Heart left ventricle (tissue), 16 donors: ENCODE measurements around the gene MTOR. TPM values are rescaled to one million over a fixed set of nuclear protein-coding genes. Genes with fewer than 3 reads are reported as not detected.
A peak's percentile ranks its signal among the peaks of the same experiment; 100 is the strongest.

Source experiments
- ATAC-seq, 4 donors: fragments of 200-7000 bp; cut with Tn5 transposase; one replicate each; pipeline ENCODE4 v1.9.1; 2020 to 2022; ENCODE audit warnings: moderate library complexity in 4 of 4, mild to moderate bottlenecking in 3 of 4, moderate number of reproducible peaks in 1 of 4
- DNase-seq, 5 donors: peaks; one replicate each; pipeline ENCODE4 v3.0.0-alpha.2; 2020
- H3K27ac ChIP-seq, 12 donors: fragments of 200-600 bp; sonication (generic) in 4 of 12; one replicate each; pipeline versions ENCODE4 v1.5.0 to v1.8.0; 2016 to 2022; ENCODE audit warnings: mild to moderate bottlenecking in 2 of 12
- H3K27me3 ChIP-seq, 9 donors: fragments of 200-600 bp; sonication (generic) in 2 of 9; one replicate each; pipeline versions ENCODE4 v1.5.1 to v1.8.0; 2016 to 2022; ENCODE audit warnings: mild to moderate bottlenecking in 3 of 9
- H3K36me3 ChIP-seq, 9 donors: fragments of 200-600 bp; sonication (generic) in 2 of 9; one replicate each; pipeline versions ENCODE4 v1.5.0 to v1.8.0; 2018 to 2022; ENCODE audit warnings: mild to moderate bottlenecking in 2 of 9
- H3K4me1 ChIP-seq, 12 donors: fragments of 200-600 bp; sonication (generic) in 4 of 12; one replicate each; pipeline versions ENCODE4 v1.5.0 to v1.8.0; 2016 to 2022; ENCODE audit warnings: mild to moderate bottlenecking in 3 of 12
- H3K4me3 ChIP-seq, 12 donors: fragments of 200-600 bp; sonication (generic) in 4 of 12; one replicate each; pipeline versions ENCODE4 v1.5.0 to v1.8.0; 2017 to 2022; ENCODE audit warnings: mild to moderate bottlenecking in 9 of 12, moderate library complexity in 4 of 12
- H3K9me3 ChIP-seq, 12 donors: fragments of 200-600 bp; sonication (generic) in 4 of 12; one replicate each; pipeline versions ENCODE4 v1.5.0 to v1.8.0; 2016 to 2022; ENCODE audit warnings: mild to moderate bottlenecking in 1 of 12
- POLR2A ChIP-seq, 2 donors: fragments of 450-650 bp; IDR thresholded peaks; one replicate each; pipeline ENCODE4 v1.6.1; 2017; ENCODE audit warnings: antibody characterized with exemption in 2 of 2, mild to moderate bottlenecking in 2 of 2, moderate library complexity in 2 of 2
- WGBS, 4 donors: extraction: QIAGEN DNeasy Blood & Tissue Kit in 2 of 4; methylation state at CpG; one replicate each; pipeline versions ENCODE4 v1.1.5 to v1.1.7; 2013 to 2018; 5-methylcytosine and 5-hydroxymethylcytosine counted together
- intact Hi-C, 10 donors: fragments of 100-400 bp; cut with DNase I; formaldehyde crosslinking; loops; one replicate each; pipeline versions ENCODE4 v1.11.1 to v1.14.2; 2022
- polyA plus RNA-seq, 2 donors: library from polyadenylated mRNA; stranded (reverse); fragments of 200-250 nt; gene quantifications; one replicate each; pipeline ENCODE4 v1.2.3, GENCODE V29; 2013
- total RNA-seq, 9 donors: library from RNA; depleted of rRNA in 2 of 9; stranded (reverse); fragments of >200 nt in 2 of 9; fragmentation: NEBNext Ultra II Directional in 3 of 9; extraction: Animal tissue kit (Norgen Biotek cat#: 25700) in 3 of 9; gene quantifications; one replicate each; pipeline versions ENCODE4 v1.1.0 to v1.2.4, GENCODE V29; 2016 to 2023
- TF ChIP-seq, protein P1 (sequence below), 12 donors: fragments of 200-600 bp; sonication (generic) in 4 of 12; IDR thresholded peaks; one replicate each; pipeline versions ENCODE4 v1.5.0 to v1.8.0; 2018 to 2022; ENCODE audit warnings: antibody characterized with exemption in 12 of 12, mild to moderate bottlenecking in 5 of 12
- donor health status: ischemic (EF 13 %, LVEDD 7.1; RV severe dilation, severe dysfunction).
- donor health status: healthy with polysubstance abuse.
- donor health status: DM: no; HTN: yes; CAD: no.
- donor health status: DM: no; HTN: no; CAD: no.
- donor health status: ischemic (EF 25% LVEDD 6.9; RV normal size, moderate dysfunction).
- donor health status: ischemic (EF 25% LVEDD 5.7; RV mildly dilated, moderate dysfunction).
- donor health status: healthy.
- donor health status: DM: yes; HTN: yes; CAD: no.
- donor health status: ischemic (EF 35%, LVEDD 5.7; RV mildly dilated, moderate dysfunction).
- donor health status: nonischemic (EF 11% LVEDD 7.7; RV severe dilation, severe dysfunction).
- donor health status: DM: yes; HTN: yes; CAD: no.
- donor health status: PGD.
- donor health status: ischemic (EF 29% LVEDD 5.4; RV normal size, mild dysfunction).
- donor health status: nonischemic (EF 23%, LVEDD 6.1; RV moderate dilation, normal function).

MTOR gene
- total and polyA plus RNA-seq, 11 donors = 17.4 to 43.6 (median 36.7) TPM

DNA sequence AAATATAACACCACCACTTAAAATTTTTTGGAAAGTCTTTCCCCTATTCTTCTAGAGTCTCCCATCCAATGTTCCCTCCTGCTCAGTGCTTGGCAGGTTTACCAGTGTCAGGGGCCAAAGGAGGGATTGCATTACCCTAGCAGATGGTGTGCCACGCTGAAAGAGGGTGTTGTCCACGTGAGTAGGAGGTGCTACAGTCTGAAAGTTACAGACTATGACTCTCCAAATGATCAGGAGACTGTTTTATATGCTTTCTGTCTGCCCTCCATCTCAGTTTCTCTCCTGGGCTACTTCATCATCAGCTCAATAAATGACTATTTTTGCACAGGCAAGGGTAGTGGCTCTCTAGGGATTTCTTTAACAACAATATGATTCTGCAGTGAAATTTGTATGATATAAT, 104.5 kb downstream of the MTOR start:
- Histone ChIP-seq H3K27ac (peak overlapping the region in 10 of 12 donors; percentile 1 to 55 (median 43)), H3K9me3 (no peaks in the 10 kb centered on the region), H3K27me3 (no peaks in the 10 kb centered on the region), H3K4me3 (no peak overlapping the region), H3K36me3 (peaks cover 0 to 62% (median 35%) of the 10 kb centered on the region in 9 donors), H3K4me1 (peaks cover 0 to 30% (median 20%) of the 10 kb centered on the region in 12 donors)
- intact Hi-C loops = no loop called here
- TF ChIP-seq, protein P1, sequence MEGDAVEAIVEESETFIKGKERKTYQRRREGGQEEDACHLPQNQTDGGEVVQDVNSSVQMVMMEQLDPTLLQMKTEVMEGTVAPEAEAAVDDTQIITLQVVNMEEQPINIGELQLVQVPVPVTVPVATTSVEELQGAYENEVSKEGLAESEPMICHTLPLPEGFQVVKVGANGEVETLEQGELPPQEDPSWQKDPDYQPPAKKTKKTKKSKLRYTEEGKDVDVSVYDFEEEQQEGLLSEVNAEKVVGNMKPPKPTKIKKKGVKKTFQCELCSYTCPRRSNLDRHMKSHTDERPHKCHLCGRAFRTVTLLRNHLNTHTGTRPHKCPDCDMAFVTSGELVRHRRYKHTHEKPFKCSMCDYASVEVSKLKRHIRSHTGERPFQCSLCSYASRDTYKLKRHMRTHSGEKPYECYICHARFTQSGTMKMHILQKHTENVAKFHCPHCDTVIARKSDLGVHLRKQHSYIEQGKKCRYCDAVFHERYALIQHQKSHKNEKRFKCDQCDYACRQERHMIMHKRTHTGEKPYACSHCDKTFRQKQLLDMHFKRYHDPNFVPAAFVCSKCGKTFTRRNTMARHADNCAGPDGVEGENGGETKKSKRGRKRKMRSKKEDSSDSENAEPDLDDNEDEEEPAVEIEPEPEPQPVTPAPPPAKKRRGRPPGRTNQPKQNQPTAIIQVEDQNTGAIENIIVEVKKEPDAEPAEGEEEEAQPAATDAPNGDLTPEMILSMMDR (IDR thresholded peaks at IDR 0.05) = no peak
- ATAC-seq (peak; percentile 67 to 91 (median 84)), DNase-seq (peak in 4 of 5 donors; percentile 21 to 64 (median 36))
- 14 to 23% (median 19%) methylated on average over 2 of the region's 2 CpGs for WGBS, 4 donors

DNA sequence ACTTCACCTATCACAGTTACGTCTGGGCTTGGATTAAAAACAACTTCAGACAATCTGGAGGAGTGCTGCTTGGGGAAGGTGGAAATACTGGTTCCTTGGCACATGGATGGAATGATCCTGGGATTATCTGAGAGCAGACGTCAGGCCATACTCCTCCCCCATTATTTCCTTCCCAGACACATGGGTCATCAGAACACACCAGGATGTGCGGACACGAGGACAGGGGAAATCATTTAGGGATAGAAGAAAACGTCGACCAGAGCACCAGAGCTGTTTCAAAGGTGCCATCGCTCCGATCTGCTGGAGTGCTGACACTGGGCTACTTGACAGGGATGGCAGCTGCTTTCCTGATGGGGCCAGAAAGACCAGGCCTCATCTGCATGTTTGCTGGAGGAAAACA, 105.0 kb downstream of the MTOR start:
- peaks cover 0 to 35% (median 22%) of the 10 kb centered on the region in 12 donors for H3K4me1 ChIP-seq
- H3K36me3 ChIP-seq = peaks cover 0 to 65% (median 37%) of the 10 kb centered on the region in 9 donors
- H3K4me3 ChIP-seq = no peak overlapping the region
- 33 to 39% (median 36%) methylated on average over 8 of the region's 8 CpGs for WGBS, 4 donors
- ATAC-seq (peak in 3 of 4 donors; percentile 54 to 59 (median 59)), DNase-seq (no peak)
- intact Hi-C loops = no loop called here
- TF ChIP-seq POLR2A (IDR thresholded peaks at IDR 0.05) = no peak
- TF ChIP-seq, protein P1 (IDR thresholded peaks at IDR 0.05) = no peak
- H3K27me3 ChIP-seq = no peaks in the 10 kb centered on the region
- peak overlapping the region in 8 of 12 donors; percentile 6 to 55 (median 38) for H3K27ac ChIP-seq
- no peaks in the 10 kb centered on the region for H3K9me3 ChIP-seq

DNA sequence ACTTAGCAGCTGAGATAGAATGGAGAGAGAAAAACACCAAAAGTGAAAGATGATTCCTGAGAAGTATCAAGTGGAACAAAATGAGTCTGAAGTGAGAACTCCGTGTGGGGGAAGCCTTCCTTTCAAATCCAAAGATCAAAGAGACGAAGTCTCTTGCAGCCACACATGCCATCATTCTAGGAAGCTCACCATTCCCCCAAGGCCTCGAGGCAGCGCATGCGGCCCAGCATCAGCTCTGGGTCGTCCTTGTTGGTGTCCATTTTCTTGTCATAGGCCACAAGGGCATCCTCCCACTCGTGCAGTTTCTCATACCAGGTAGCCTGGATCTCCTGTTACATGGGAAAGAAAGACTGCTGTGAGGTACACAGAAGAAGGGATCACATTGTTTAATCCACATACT, 105.4 kb downstream of the MTOR start:
- 78 to 88% (median 83%) methylated on average over 6 to 7 of the region's 7 CpGs for WGBS, 4 donors
- ATAC-seq (no peak), DNase-seq (no peak)
- H3K27me3 ChIP-seq = no peaks in the 10 kb centered on the region
- H3K4me1 ChIP-seq = peaks cover 0 to 39% (median 24%) of the 10 kb centered on the region in 12 donors
- intact Hi-C loops = no loop called here
- H3K9me3 ChIP-seq = no peaks in the 10 kb centered on the region
- H3K36me3 ChIP-seq = peaks cover 0 to 70% (median 38%) of the 10 kb centered on the region in 9 donors
- H3K4me3 ChIP-seq = no peak overlapping the region
- peak overlapping the region in 8 of 12 donors; percentile 6 to 55 (median 38) for H3K27ac ChIP-seq
- TF ChIP-seq POLR2A (IDR thresholded peaks at IDR 0.05) = no peak
- TF ChIP-seq, protein P1 (IDR thresholded peaks at IDR 0.05) = no peak

DNA sequence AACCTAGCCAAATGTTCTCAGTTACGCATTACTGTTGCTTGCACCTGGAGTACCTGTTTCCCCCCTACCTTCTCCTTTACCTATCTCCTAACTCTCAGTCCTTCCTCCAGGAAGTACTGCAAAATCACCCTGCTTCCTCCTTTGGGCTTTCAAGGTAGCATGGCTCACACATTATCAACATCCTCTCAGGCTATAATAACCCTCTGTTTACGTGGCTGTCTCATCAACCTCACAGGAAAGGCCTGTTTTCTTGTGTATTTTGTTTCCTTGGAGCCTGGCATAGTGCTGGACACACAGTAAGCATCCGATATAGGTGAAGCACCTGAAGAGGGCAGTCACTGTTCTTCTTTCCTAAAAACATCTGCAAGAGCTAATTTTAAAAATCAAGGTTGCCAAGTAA, 105.9 kb downstream of the MTOR start:
- DNase-seq = no peak
- peak overlapping the region in 1 of 12 donors; percentile 55 for H3K27ac ChIP-seq

More for the DNA sequence above, 105.9 kb downstream of the MTOR start:
- no peaks in the 10 kb centered on the region for H3K27me3 ChIP-seq
- H3K4me3 ChIP-seq = no peak overlapping the region
- H3K4me1 ChIP-seq = peaks cover 0 to 44% (median 27%) of the 10 kb centered on the region in 12 donors
- no peaks in the 10 kb centered on the region for H3K9me3 ChIP-seq
- TF ChIP-seq, protein P1 (IDR thresholded peaks at IDR 0.05) = no peak
- no peak for TF ChIP-seq POLR2A (IDR thresholded peaks at IDR 0.05)
- H3K36me3 ChIP-seq = peaks cover 0 to 72% (median 38%) of the 10 kb centered on the region in 9 donors
- ATAC-seq = no peak
- 72 to 82% (median 74%) methylated on average over 3 of the region's 3 CpGs for WGBS, 4 donors
- intact Hi-C loops = no loop called here
